ENCODE results near the gene CFAP57.

DNA sequence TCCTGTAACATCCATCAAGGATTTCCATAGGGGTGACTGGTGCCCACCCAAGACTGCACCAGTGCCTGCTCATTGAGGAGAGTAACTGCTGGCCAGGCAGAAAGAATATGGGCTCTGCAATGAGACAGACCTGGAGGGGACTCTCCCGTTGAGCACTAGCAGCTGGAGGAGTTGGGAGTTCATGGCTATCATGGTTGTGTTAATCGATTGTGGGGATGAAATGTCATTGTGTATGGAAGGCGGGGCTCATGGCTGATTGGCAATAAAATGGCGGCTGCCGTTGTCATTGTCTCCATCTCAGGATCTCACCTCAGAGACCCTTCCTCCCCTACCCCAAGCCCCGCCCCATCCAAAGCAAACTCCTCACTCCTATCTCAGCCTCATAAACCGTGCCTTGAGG, 101.6 kb downstream of the CFAP57 start:
- TF ChIP-seq, protein P1, sequence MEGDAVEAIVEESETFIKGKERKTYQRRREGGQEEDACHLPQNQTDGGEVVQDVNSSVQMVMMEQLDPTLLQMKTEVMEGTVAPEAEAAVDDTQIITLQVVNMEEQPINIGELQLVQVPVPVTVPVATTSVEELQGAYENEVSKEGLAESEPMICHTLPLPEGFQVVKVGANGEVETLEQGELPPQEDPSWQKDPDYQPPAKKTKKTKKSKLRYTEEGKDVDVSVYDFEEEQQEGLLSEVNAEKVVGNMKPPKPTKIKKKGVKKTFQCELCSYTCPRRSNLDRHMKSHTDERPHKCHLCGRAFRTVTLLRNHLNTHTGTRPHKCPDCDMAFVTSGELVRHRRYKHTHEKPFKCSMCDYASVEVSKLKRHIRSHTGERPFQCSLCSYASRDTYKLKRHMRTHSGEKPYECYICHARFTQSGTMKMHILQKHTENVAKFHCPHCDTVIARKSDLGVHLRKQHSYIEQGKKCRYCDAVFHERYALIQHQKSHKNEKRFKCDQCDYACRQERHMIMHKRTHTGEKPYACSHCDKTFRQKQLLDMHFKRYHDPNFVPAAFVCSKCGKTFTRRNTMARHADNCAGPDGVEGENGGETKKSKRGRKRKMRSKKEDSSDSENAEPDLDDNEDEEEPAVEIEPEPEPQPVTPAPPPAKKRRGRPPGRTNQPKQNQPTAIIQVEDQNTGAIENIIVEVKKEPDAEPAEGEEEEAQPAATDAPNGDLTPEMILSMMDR (IDR thresholded peaks at IDR 0.05): no peak
- no peak for TF ChIP-seq POLR2AphosphoS5 (IDR thresholded peaks at IDR 0.05; ENCODE audit: insufficient read depth in 1 of 2, low read depth in 1 of 2)

Measured in vagina (tissue), 2 donors.